HL-60 (cell line): ENCODE measurements around the gene SCN5A.

ENCODE experiments used
- CTCF ChIP-seq: IDR thresholded peaks from one replicate; pipeline ENCODE4 v1.5.1; 2011; ENCODE audit warnings: low read length, control low read depth, inconsistent platforms; ENCODE audit not compliant: insufficient read depth
- TF ChIP-seq, protein P1 (sequence below): IDR thresholded peaks from 2 replicates; pipeline ENCODE4 v1.6.1; 2012; ENCODE audit warnings: low read depth; ENCODE audit not compliant: insufficient replicate concordance

GRCh38 chr3:38603731-38604131 is 45.8 kb downstream of the SCN5A start:
- TF ChIP-seq CTCF: no peak
- TF ChIP-seq, protein P1, sequence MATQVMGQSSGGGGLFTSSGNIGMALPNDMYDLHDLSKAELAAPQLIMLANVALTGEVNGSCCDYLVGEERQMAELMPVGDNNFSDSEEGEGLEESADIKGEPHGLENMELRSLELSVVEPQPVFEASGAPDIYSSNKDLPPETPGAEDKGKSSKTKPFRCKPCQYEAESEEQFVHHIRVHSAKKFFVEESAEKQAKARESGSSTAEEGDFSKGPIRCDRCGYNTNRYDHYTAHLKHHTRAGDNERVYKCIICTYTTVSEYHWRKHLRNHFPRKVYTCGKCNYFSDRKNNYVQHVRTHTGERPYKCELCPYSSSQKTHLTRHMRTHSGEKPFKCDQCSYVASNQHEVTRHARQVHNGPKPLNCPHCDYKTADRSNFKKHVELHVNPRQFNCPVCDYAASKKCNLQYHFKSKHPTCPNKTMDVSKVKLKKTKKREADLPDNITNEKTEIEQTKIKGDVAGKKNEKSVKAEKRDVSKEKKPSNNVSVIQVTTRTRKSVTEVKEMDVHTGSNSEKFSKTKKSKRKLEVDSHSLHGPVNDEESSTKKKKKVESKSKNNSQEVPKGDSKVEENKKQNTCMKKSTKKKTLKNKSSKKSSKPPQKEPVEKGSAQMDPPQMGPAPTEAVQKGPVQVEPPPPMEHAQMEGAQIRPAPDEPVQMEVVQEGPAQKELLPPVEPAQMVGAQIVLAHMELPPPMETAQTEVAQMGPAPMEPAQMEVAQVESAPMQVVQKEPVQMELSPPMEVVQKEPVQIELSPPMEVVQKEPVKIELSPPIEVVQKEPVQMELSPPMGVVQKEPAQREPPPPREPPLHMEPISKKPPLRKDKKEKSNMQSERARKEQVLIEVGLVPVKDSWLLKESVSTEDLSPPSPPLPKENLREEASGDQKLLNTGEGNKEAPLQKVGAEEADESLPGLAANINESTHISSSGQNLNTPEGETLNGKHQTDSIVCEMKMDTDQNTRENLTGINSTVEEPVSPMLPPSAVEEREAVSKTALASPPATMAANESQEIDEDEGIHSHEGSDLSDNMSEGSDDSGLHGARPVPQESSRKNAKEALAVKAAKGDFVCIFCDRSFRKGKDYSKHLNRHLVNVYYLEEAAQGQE: no peak
